ENCODE measurements around the gene CEBPZOS. TPM values are rescaled to one million over a fixed set of nuclear protein-coding genes. Genes with fewer than 3 reads are reported as not detected.
A peak's percentile ranks its signal among the peaks of the same experiment; 100 is the strongest.

Gene CEBPZOS
- total and polyA plus RNA-seq, 2 of the 4 experiments (the other 2 are of a cell fraction) = 16.8 to 31.5 TPM

GRCh38 chr2:37188570-37188969 lies 7.7 kb upstream of the CEBPZOS start, which contains the start of gene SULT6B1:
TSS of gene SULT6B1 (minus strand) at chr2:37188670. CDS start at chr2:37188640, 30 bp downstream.
- no peak within 1 kb of the TSS for H3K14ac ChIP-seq (replicated peaks; ENCODE audit: low read depth, low read length)
- H3K27me3 ChIP-seq (ENCODE audit: control insufficient read depth, insufficient read depth, low read length) = no peaks in the 10 kb centered on the region; the same call in none of the 2 replicates
- peak within 1 kb of the TSS; percentile 9; the same call in 1 of the 2 replicates for H2AK5ac ChIP-seq (ENCODE audit: low read depth, low read length)
- H3K18ac ChIP-seq (ENCODE audit: low read depth, low read length) = no peak within 1 kb of the TSS
- H2BK20ac ChIP-seq (ENCODE audit: low read depth, low read length) = no peak within 1 kb of the TSS
- H4K8ac ChIP-seq (ENCODE audit: low read depth in 2 of 2, low read length in 2 of 2) = peak within 1 kb of the TSS; percentile 16; a peak in 1 of 4 replicates
- H3K4me2 ChIP-seq (ENCODE audit: low read depth, low read length) = no peak within 1 kb of the TSS
- POLR2A ChIA-PET (ENCODE audit: unreplicated experiment) = interaction anchor here (0.6 kb wide), 1 partner anchor 56 kb away, joined by 8 read pairs; no protein-coding TSS in a partner anchor
- no peaks in the 10 kb centered on the region for H3K9me3 ChIP-seq (ENCODE audit: control insufficient read depth, insufficient read depth, low read length)
- WGBS, 2 experiments (ENCODE audit: extremely low coverage in 2 of 2, insufficient read length in 1 of 2) = 67% methylated on average over 1 of the region's 2 CpGs; no CpG with 5 or more reads in 1 of the 2 experiments
- H4K5ac ChIP-seq (ENCODE audit: low read depth, low read length) = no peak within 1 kb of the TSS
- no peak within 1 kb of the TSS for H2AK9ac ChIP-seq (replicated peaks; ENCODE audit: low read depth, low read length, poor library complexity)
- no peaks in the 10 kb centered on the region for H3K36me3 ChIP-seq (ENCODE audit: control insufficient read depth, insufficient read depth, low read length)
- BruUV-seq (replicated peaks) = no TSS peak
- H2BK15ac ChIP-seq (ENCODE audit: low read depth, low read length) = no peak within 1 kb of the TSS
- CTCF ChIA-PET = no interaction called here
- H3K4ac ChIP-seq (ENCODE audit: low read depth, low read length) = no peak within 1 kb of the TSS
- dilution Hi-C loops (cut with HindIII; ENCODE audit: low sequenced_read_pairs, unreplicated experiment) (no loop called here), in situ Hi-C loops (cut with MboI; ENCODE audit: low sequenced_read_pairs) (no loop called here), intact Hi-C loops (cut with micrococcal nuclease) (no loop called here)
- no peak for DNase-seq
- no peak within 1 kb of the TSS for H3K56ac ChIP-seq (ENCODE audit: extremely low read depth, insufficient read depth, low read length)
- H3K4me1 ChIP-seq (ENCODE audit: control insufficient read depth, insufficient read depth, low read length) = peaks cover 2% of the 10 kb centered on the region
- no peak for ATAC-seq (ENCODE audit: low read depth)
- H2AFZ ChIP-seq (replicated peaks; ENCODE audit: low read length, poor library complexity) = peak within 1 kb of the TSS; percentile 80
- H3K23ac ChIP-seq (ENCODE audit: low read depth, low read length) = no peak within 1 kb of the TSS
- H4K20me1 ChIP-seq (ENCODE audit: insufficient read depth, low read length) = no peaks in the 10 kb centered on the region
- H3K9ac ChIP-seq (ENCODE audit: low read depth, low read length) = no peak within 1 kb of the TSS
- peaks cover 3% of the 10 kb centered on the region; the same call in 1 of the 2 replicates for H3K9me1 ChIP-seq (ENCODE audit: insufficient read depth, low read length)
- no peak within 1 kb of the TSS for H2BK120ac ChIP-seq (ENCODE audit: low read depth, low read length)
- H3K4me3 ChIP-seq (ENCODE audit: insufficient read depth, low read depth, low read length) = no peak within 1 kb of the TSS
- H4K91ac ChIP-seq (ENCODE audit: insufficient read depth, low read depth, low read length) = no peak within 1 kb of the TSS
- H2BK5ac ChIP-seq (ENCODE audit: low read depth, low read length, poor library complexity, severe bottlenecking) = no peak within 1 kb of the TSS
- no peak for TF ChIP-seq FOS (IDR thresholded peaks at IDR 0.05; ENCODE audit: low read depth, low read length)
- TF ChIP-seq POLR2A (IDR thresholded peaks at IDR 0.05; ENCODE audit: low read depth, low read length) = no peak
- TF ChIP-seq BHLHE40 (IDR thresholded peaks at IDR 0.05; ENCODE audit: low read depth, low read length) = no peak
- no peak for TF ChIP-seq USF2 (IDR thresholded peaks at IDR 0.05; ENCODE audit: low read depth, low read length)
- no peak for TF ChIP-seq CEBPB (IDR thresholded peaks at IDR 0.05; ENCODE audit: low read depth, low read length)
- no peak for TF ChIP-seq ELK1 (IDR thresholded peaks at IDR 0.05; ENCODE audit: borderline replicate concordance, low read depth, low read length)
- no peak for TF ChIP-seq CTCF (conservative IDR thresholded peaks at IDR 0.05; ENCODE audit: low read depth, low read length)
- TF ChIP-seq RCOR1 (IDR thresholded peaks at IDR 0.05; ENCODE audit: insufficient replicate concordance, low read length) = no peak
- TF ChIP-seq MAFK (IDR thresholded peaks at IDR 0.05; ENCODE audit: low read depth, low read length) = no peak
- TF ChIP-seq MXI1 (IDR thresholded peaks at IDR 0.05; ENCODE audit: borderline replicate concordance, low read depth, low read length) = no peak
- no peak for TF ChIP-seq SMC3 (IDR thresholded peaks at IDR 0.05; ENCODE audit: low read depth, low read length)
- TF ChIP-seq RFX5 (IDR thresholded peaks at IDR 0.05; ENCODE audit: low read depth, low read length) = no peak
- TF ChIP-seq CHD1 (IDR thresholded peaks at IDR 0.05; ENCODE audit: low read depth, low read length) = no peak
- no peak for TF ChIP-seq NFE2L2 (IDR thresholded peaks at IDR 0.05; ENCODE audit: low read depth, low read length)
- TF ChIP-seq RAD21 (IDR thresholded peaks at IDR 0.05; ENCODE audit: low read length) = no peak
- TF ChIP-seq MAZ (IDR thresholded peaks at IDR 0.05; ENCODE audit: borderline replicate concordance, low read depth, low read length) = no peak
- no peak within 1 kb of the TSS for H3K27ac ChIP-seq (ENCODE audit: insufficient read depth, low read length)
- H3K79me1 ChIP-seq (ENCODE audit: low read depth in 1 of 2, low read length in 2 of 2) = no peaks in the 10 kb centered on the region
